A673 (cell line): ENCODE data around the gene KDELR3.

ENCODE experiments used
- EZH2 ChIP-seq: fragments of 200-600 bp; sonication (generic); IDR thresholded peaks from 2 replicates; pipeline ENCODE4 v1.6.1; 2017; ENCODE audit warnings: borderline replicate concordance, low read depth, mild to moderate bottlenecking, mixed read lengths, antibody characterized with exemption, low read length; ENCODE audit not compliant: poor library complexity, severe bottlenecking
- TF ChIP-seq, protein P1 (sequence below): fragments of 300-800, 200-600 bp; sonication (generic); conservative IDR thresholded peaks from 2 replicates; pipeline ENCODE4 v1.5.1; 2017; ENCODE audit warnings: low read depth, mild to moderate bottlenecking, antibody characterized with exemption, low read length, moderate library complexity, mixed read lengths

DNA sequence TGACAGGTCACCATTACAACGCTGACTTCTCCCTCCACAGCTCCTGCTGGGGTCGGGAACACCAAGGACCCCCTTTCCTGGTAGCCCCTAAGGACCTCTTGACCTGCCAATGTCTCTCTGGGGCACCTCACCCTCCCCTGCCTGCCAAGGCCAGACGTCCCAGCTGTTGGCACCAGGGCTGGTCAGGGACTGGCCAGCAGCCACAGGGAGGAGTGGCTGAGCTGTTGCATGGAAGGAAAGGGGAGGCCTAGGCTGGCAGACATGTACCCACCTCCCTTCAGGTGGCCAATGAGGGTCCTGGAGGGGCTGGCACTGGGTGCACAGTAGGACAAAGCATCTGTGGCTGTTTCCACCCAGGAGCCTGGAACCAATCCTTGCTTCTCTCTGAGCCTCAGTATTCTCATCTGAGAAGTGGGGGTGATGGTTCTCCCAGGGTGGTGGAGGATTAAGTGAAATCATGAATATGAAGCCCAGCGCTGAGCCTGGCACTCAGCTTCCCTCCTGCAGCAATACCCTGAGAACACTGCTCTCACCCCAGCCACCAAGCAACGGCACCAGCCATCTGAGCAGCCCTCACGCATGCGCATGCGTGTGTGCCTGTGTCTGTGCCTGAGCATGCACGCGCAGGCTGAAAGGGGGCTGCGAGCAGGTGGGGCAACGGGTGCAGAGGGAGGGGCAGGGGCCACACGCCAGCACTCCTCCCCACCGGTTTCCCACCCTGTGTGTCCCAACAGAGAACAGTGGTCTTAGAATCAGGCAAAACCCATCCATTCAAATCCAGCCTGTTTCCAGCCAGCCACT lies 18.8 kb upstream of the KDELR3 start:
- TF ChIP-seq, protein P1, sequence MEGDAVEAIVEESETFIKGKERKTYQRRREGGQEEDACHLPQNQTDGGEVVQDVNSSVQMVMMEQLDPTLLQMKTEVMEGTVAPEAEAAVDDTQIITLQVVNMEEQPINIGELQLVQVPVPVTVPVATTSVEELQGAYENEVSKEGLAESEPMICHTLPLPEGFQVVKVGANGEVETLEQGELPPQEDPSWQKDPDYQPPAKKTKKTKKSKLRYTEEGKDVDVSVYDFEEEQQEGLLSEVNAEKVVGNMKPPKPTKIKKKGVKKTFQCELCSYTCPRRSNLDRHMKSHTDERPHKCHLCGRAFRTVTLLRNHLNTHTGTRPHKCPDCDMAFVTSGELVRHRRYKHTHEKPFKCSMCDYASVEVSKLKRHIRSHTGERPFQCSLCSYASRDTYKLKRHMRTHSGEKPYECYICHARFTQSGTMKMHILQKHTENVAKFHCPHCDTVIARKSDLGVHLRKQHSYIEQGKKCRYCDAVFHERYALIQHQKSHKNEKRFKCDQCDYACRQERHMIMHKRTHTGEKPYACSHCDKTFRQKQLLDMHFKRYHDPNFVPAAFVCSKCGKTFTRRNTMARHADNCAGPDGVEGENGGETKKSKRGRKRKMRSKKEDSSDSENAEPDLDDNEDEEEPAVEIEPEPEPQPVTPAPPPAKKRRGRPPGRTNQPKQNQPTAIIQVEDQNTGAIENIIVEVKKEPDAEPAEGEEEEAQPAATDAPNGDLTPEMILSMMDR: no peak
- TF ChIP-seq EZH2: no peak
